Panc1 (cell line): ENCODE results near the gene MGAT5B. TPM values are rescaled to one million over a fixed set of nuclear protein-coding genes. Genes with fewer than 3 reads are reported as not detected.

Source experiments
- ATAC-seq: fragments of 200-7000 bp; cut with Tn5 transposase; 2 replicates; pipeline ENCODE4 v1.9.1; 2020; ENCODE audit warnings: mild to moderate bottlenecking, moderate library complexity
- BruUV-seq: library from RNA; stranded (reverse); fragments of 400-500 nt; replicated peaks from 2 replicates; lab custom pipeline; 2021; lab: Mats Ljungman, UMichigan
- CTCF ChIA-PET: fragments of 300-600 bp; sonication (Branson Sonifier 250); formaldehyde crosslinking; loops from one replicate; lab custom pipeline; 2022; ENCODE audit warnings: antibody characterized with exemption; lab: Charles Lee
- POLR2A ChIA-PET: fragments of 300-600 bp; sonication (Branson Sonifier 250); formaldehyde crosslinking; loops from one replicate; lab custom pipeline; 2022; ENCODE audit warnings: antibody characterized with exemption; lab: Charles Lee
- DNase-seq: peaks from one replicate; pipeline ENCODE4 v3.0.0-alpha.2; 2010; ENCODE audit warnings: low read depth, low spot score
- H3K27ac ChIP-seq: 2 replicates; pipeline ENCODE4 v1.5.1; 2011; ENCODE audit warnings: mild to moderate bottlenecking, low read length, inconsistent platforms
- H3K27me3 ChIP-seq: fragments of 200-500 bp; sonication (Bioruptor generic); 2 replicates; pipeline ENCODE4 v1.6.0; 2014; ENCODE audit warnings: low read length, inconsistent platforms; ENCODE audit not compliant: control insufficient read depth, insufficient read depth
- H3K36me3 ChIP-seq: fragments of 200-500 bp; sonication (Bioruptor generic); 2 replicates; pipeline ENCODE4 v1.5.1; 2014; ENCODE audit warnings: inconsistent platforms, mild to moderate bottlenecking, low read length, moderate library complexity; ENCODE audit not compliant: control insufficient read depth, insufficient read depth
- H3K4me1 ChIP-seq: 2 replicates; pipeline ENCODE4 v1.5.1; 2011; ENCODE audit warnings: inconsistent platforms, mild to moderate bottlenecking, low read length, moderate library complexity; ENCODE audit not compliant: control insufficient read depth, insufficient read depth
- H3K4me3 ChIP-seq, 2 experiments: 2 replicates each; pipeline ENCODE4 v1.5.1; 2011 to 2012; ENCODE audit warnings: low read depth in 2 of 2, low read length in 2 of 2, mild to moderate bottlenecking in 2 of 2, inconsistent platforms in 1 of 2, moderate library complexity in 1 of 2
- H3K9me3 ChIP-seq: fragments of 200-500 bp; sonication (Bioruptor generic); 2 replicates; pipeline ENCODE4 v1.5.1; 2014; ENCODE audit warnings: low read depth, mild to moderate bottlenecking, inconsistent platforms, low read length, moderate library complexity; ENCODE audit not compliant: control insufficient read depth, insufficient read depth
- CTCF ChIP-seq: fragments of 450-650 bp; IDR thresholded peaks from 2 replicates; pipeline ENCODE4 v1.5.1; 2017; ENCODE audit warnings: mild to moderate bottlenecking
- POLR2AphosphoS5 ChIP-seq: IDR thresholded peaks from 2 replicates; pipeline ENCODE4 v1.6.1; 2012; ENCODE audit warnings: mild to moderate bottlenecking, low read depth, low read length, moderate library complexity
- REST ChIP-seq, 2 experiments: IDR thresholded peaks; 2 replicates each; pipeline ENCODE4 v1.6.1; 2011 to 2012; ENCODE audit warnings: low read depth in 2 of 2, control low read depth in 1 of 2, low read length in 1 of 2, mild to moderate bottlenecking in 1 of 2, moderate library complexity in 1 of 2; ENCODE audit not compliant: insufficient read depth in 1 of 2
- SIN3A ChIP-seq: IDR thresholded peaks from 2 replicates; pipeline ENCODE4 v1.6.1; 2012; ENCODE audit warnings: low read depth, mild to moderate bottlenecking, low read length, moderate library complexity, borderline replicate concordance; ENCODE audit not compliant: insufficient read depth
- TCF7L2 ChIP-seq: IDR thresholded peaks from 2 replicates; pipeline ENCODE4 v1.6.1; 2011; ENCODE audit warnings: mild to moderate bottlenecking, low read depth, low read length, inconsistent platforms
- in situ Hi-C: cut with HindIII; loops from 2 replicates; pipeline ENCODE4 v1.10.0; 2016; ENCODE audit warnings: low sequenced_read_pairs, low pct_unique_long_range_greater_than_20kb
- intact Hi-C: fragments of 100-400 bp; cut with micrococcal nuclease; formaldehyde crosslinking; loops from one replicate; pipeline ENCODE4 v1.10.0; 2022; ENCODE audit not compliant: unreplicated experiment
- total RNA-seq: library from RNA; stranded (reverse); gene quantifications from one replicate; pipeline ENCODE4 v1.2.1, GENCODE V29; 2021; ENCODE audit not compliant: unreplicated experiment

The MGAT5B gene
- total RNA-seq, 1 experiment from 2014 or later: 34.9 TPM

DNA sequence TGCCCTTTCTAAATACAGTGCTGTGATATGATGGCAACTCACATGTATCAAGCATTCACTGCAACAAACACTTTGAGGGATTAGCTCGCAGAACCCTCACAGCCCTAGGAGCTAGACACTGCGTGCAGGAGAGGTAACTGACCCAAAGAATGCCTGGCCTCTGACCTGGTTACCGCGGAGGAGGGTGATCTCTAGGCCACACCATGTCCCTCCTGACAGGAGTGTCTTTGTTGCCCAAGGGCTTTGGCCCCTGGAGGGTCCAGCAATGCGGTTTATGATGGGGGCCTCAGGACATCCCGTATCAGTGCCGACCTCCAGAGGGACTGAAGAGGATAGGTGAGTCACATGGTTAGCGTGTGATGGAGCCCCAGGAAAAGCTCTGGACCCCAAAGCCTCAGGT lies 130.6 kb downstream of the MGAT5B start:
- no peak overlapping the region for H3K4me3 ChIP-seq
- H3K27ac ChIP-seq: no peak overlapping the region
- ChIA-PET POLR2A (interaction anchor here (0.5 kb wide), 1 partner anchor 264 kb away, joined by 18 read pairs; no protein-coding TSS in a partner anchor), CTCF (no interaction called here)
- intact Hi-C loops: no loop called here
- no TSS peak for BruUV-seq
- in situ Hi-C loops: no loop called here
- DNase-seq: no peak
- no peak for TF ChIP-seq SIN3A
- TF ChIP-seq POLR2AphosphoS5: no peak
- no peak for TF ChIP-seq REST (IDR thresholded peaks at IDR 0.05; ENCODE audit: insufficient read depth in 1 of 2, low read depth in 2 of 2, low read length in 1 of 2)
- no peak for TF ChIP-seq CTCF
- no peak for TF ChIP-seq TCF7L2
- H3K4me1 ChIP-seq: peaks cover 10% of the 10 kb centered on the region
- no peaks in the 10 kb centered on the region for H3K36me3 ChIP-seq
- H3K27me3 ChIP-seq: no peaks in the 10 kb centered on the region
- H3K9me3 ChIP-seq: no peaks in the 10 kb centered on the region
- ATAC-seq: peak; percentile 28; the same call in 1 of the 2 replicates

Other genes with a start within 250 kb of the MGAT5B start
- gene ST6GALNAC1, start 224.6 kb upstream of the MGAT5B start, total RNA-seq: 0.15 TPM
- gene MXRA7, start 157.4 kb upstream of the MGAT5B start, total RNA-seq: 77.9 TPM
- 60.0 TPM for gene JMJD6, start 141.8 kb upstream of the MGAT5B start, total RNA-seq
- 42.8 TPM for gene METTL23, start 141.6 kb upstream of the MGAT5B start, total RNA-seq
- 436 TPM for gene SRSF2, start 131.1 kb upstream of the MGAT5B start, total RNA-seq
- gene MFSD11, start 130.3 kb upstream of the MGAT5B start, total RNA-seq: 42.3 TPM